Measurements from ENCODE around the gene TMEM223. TPM values are rescaled to one million over a fixed set of nuclear protein-coding genes. Genes with fewer than 3 reads are reported as not detected.
"Not testable (repeated sequence)": the region's sequence is repeated elsewhere in the genome, so short reads cannot be mapped to it uniquely, and the experiment has no call there.

The TMEM223 gene
- total RNA-seq, 1 donor from 2014 or later, result 12.5 TPM

- DNase-seq (ENCODE audit: low read depth, low spot score), result no peak
Measured at GRCh38 chr11:62801071-62801470, 9.3 kb upstream of the TMEM223 start.

GRCh38 chr11:62799486-62799885, 7.7 kb upstream of the TMEM223 start:
- no peak for DNase-seq (ENCODE audit: low read depth, low spot score)

- no peak for DNase-seq (ENCODE audit: low read depth, low spot score)
Measured at GRCh38 chr11:62796281-62796680, 4.5 kb upstream of the TMEM223 start.

- DNase-seq (ENCODE audit: low read depth, low spot score), result no peak
Measured at GRCh38 chr11:62794201-62794775, 2.5 kb upstream of the TMEM223 start.

- DNase-seq (ENCODE audit: low read depth, low spot score), result no peak
Measured at GRCh38 chr11:62792202-62792575, 383 bp upstream of the TMEM223 start.

GRCh38 chr11:62789576-62789975, 2.2 kb downstream of the TMEM223 start:
- DNase-seq (ENCODE audit: low read depth, low spot score), result no peak

GRCh38 chr11:62788991-62789390, 2.8 kb downstream of the TMEM223 start:
- DNase-seq (ENCODE audit: low read depth, low spot score), result no peak

GRCh38 chr11:62787005-62787759, 4.6 kb downstream of the TMEM223 start, which contains the start of gene TMEM179B:
Gene TMEM179B, plus strand, starts transcription at chr11:62787402. Its CDS starts 30 bp downstream, at chr11:62787432.
- DNase-seq (ENCODE audit: low read depth, low spot score), result peak; percentile 91

GRCh38 chr11:62786318-62787004, 5.3 kb downstream of the TMEM223 start:
- DNase-seq (ENCODE audit: low read depth, low spot score), result no peak

GRCh38 chr11:62782753-62783152, 9.1 kb downstream of the TMEM223 start:
- no peak for DNase-seq (ENCODE audit: low read depth, low spot score)

- DNase-seq (ENCODE audit: low read depth, low spot score), result no peak
Measured at GRCh38 chr11:62778441-62778840, 13.4 kb downstream of the TMEM223 start.

GRCh38 chr11:62777389-62777788, 14.4 kb downstream of the TMEM223 start:
- no peak for DNase-seq (ENCODE audit: low read depth, low spot score)

- DNase-seq (ENCODE audit: low read depth, low spot score), result no peak
Measured at GRCh38 chr11:62775646-62776045, 16.2 kb downstream of the TMEM223 start.

GRCh38 chr11:62774407-62774806, 17.4 kb downstream of the TMEM223 start:
- DNase-seq (ENCODE audit: low read depth, low spot score), result no peak

GRCh38 chr11:62771144-62772021, 20.4 kb downstream of the TMEM223 start, which contains the start of gene TAF6L:
Gene TAF6L, plus strand, starts transcription at chr11:62771396. Its CDS starts 4,388 bp downstream, at chr11:62775784.
- DNase-seq (ENCODE audit: low read depth, low spot score), result peak; percentile 88

- no peak for DNase-seq (ENCODE audit: low read depth, low spot score)
Measured at GRCh38 chr11:62770778-62771143, 21.0 kb downstream of the TMEM223 start.

GRCh38 chr11:62760867-62761227, 31.0 kb downstream of the TMEM223 start:
- DNase-seq (ENCODE audit: low read depth, low spot score), result not testable (repeated sequence)

- DNase-seq (ENCODE audit: low read depth, low spot score), result no peak
Measured at GRCh38 chr11:62757846-62758788, 33.7 kb downstream of the TMEM223 start.

GRCh38 chr11:62755086-62755615, 36.7 kb downstream of the TMEM223 start:
- no peak for DNase-seq (ENCODE audit: low read depth, low spot score)

Measured in pulmonary artery endothelial cell (primary cell).